OCI-LY1 (cell line): ENCODE results near the gene TNFRSF21.

Source experiments
- H2AFZ ChIP-seq: fragments of 200-600 bp; sonication (generic), shearing (Covaris generic); 2 replicates; pipeline ENCODE4 v1.6.0; 2014; ENCODE audit warnings: antibody characterized with exemption, mild to moderate bottlenecking, low read length
- H3F3A ChIP-seq: fragments of 200-600 bp; sonication (generic), shearing (Covaris generic); 2 replicates; pipeline ENCODE4 v1.6.0; 2014; ENCODE audit warnings: mild to moderate bottlenecking, antibody characterized with exemption, low read length, moderate library complexity; ENCODE audit not compliant: insufficient read depth
- H3K27ac ChIP-seq: fragments of 200-600 bp; sonication (generic); 2 replicates; pipeline ENCODE4 v1.5.1; 2014; ENCODE audit warnings: low read length, mixed run types, mild to moderate bottlenecking, low read depth; ENCODE audit not compliant: poor library complexity, severe bottlenecking
- H3K27me3 ChIP-seq: fragments of 200-600 bp; sonication (generic); 2 replicates; pipeline ENCODE4 v1.6.0; 2014; ENCODE audit warnings: antibody characterized with exemption, mild to moderate bottlenecking, low read length, moderate library complexity; ENCODE audit not compliant: insufficient read depth
- H3K36me3 ChIP-seq: fragments of 200-600 bp; sonication (generic); 2 replicates; pipeline ENCODE4 v1.6.1; 2014; ENCODE audit warnings: mild to moderate bottlenecking, antibody characterized with exemption, low read length, moderate library complexity, mixed read lengths; ENCODE audit not compliant: insufficient read depth
- H3K4me1 ChIP-seq: fragments of 200-600 bp; sonication (generic); 2 replicates; pipeline ENCODE4 v1.5.1; 2014; ENCODE audit warnings: mild to moderate bottlenecking, low read length, moderate library complexity; ENCODE audit not compliant: insufficient read depth, severe bottlenecking
- H3K4me2 ChIP-seq: fragments of 200-600 bp; sonication (generic), shearing (Covaris generic); 2 replicates; pipeline ENCODE4 v1.6.1; 2014; ENCODE audit warnings: low read length
- H3K4me3 ChIP-seq: fragments of 200-600 bp; sonication (generic); 2 replicates; pipeline ENCODE4 v1.5.1; 2014; ENCODE audit warnings: low read length, low read depth, mild to moderate bottlenecking, mixed read lengths; ENCODE audit not compliant: poor library complexity, severe bottlenecking
- H3K79me2 ChIP-seq: fragments of 200-600 bp; shearing (Covaris generic); 2 replicates; pipeline ENCODE4 v1.6.1; 2016; ENCODE audit warnings: mixed run types, low read length, mixed read lengths; ENCODE audit not compliant: insufficient read depth
- H3K9ac ChIP-seq: fragments of 200-600 bp; sonication (generic), shearing (Covaris generic); 2 replicates; pipeline ENCODE4 v1.6.1; 2014; ENCODE audit warnings: mild to moderate bottlenecking, low read length, mixed read lengths
- H3K9me2 ChIP-seq: fragments of 200-600 bp; sonication (generic), shearing (Covaris generic); 2 replicates; pipeline ENCODE4 v1.6.1; 2014; ENCODE audit warnings: low read depth, mild to moderate bottlenecking, low read length, mixed read lengths
- H3K9me3 ChIP-seq: fragments of 200-600 bp; shearing (Covaris generic); 2 replicates; pipeline ENCODE4 v1.6.1; 2014; ENCODE audit warnings: low read length, mixed read lengths
- H4K20me1 ChIP-seq: fragments of 200-600 bp; sonication (generic), shearing (Covaris generic); 2 replicates; pipeline ENCODE4 v1.6.0; 2016; ENCODE audit warnings: mild to moderate bottlenecking, low read length; ENCODE audit not compliant: insufficient read depth
- EZH2 ChIP-seq: fragments of 200-600 bp; sonication (generic), shearing (Covaris generic); IDR thresholded peaks from 2 replicates; pipeline ENCODE4 v1.8.0; 2017; ENCODE audit warnings: borderline replicate concordance, mixed run types, mild to moderate bottlenecking, antibody characterized with exemption, low read length, moderate library complexity, mixed read lengths
- TF ChIP-seq, protein P1 (sequence below): fragments of 200-600 bp; sonication (generic), shearing (Covaris generic); IDR thresholded peaks from 2 replicates; pipeline ENCODE4 v1.5.1; 2017; ENCODE audit warnings: mild to moderate bottlenecking, antibody characterized with exemption, low read length, moderate library complexity, mixed read lengths

Gene TNFRSF21

GRCh38 chr6:47258724-47259347 lies 50.9 kb downstream of the TNFRSF21 start:
- H3K36me3 ChIP-seq, result no peaks in the 10 kb centered on the region
- H3K4me3 ChIP-seq, result no peak overlapping the region
- TF ChIP-seq EZH2, result no peak
- TF ChIP-seq, protein P1, sequence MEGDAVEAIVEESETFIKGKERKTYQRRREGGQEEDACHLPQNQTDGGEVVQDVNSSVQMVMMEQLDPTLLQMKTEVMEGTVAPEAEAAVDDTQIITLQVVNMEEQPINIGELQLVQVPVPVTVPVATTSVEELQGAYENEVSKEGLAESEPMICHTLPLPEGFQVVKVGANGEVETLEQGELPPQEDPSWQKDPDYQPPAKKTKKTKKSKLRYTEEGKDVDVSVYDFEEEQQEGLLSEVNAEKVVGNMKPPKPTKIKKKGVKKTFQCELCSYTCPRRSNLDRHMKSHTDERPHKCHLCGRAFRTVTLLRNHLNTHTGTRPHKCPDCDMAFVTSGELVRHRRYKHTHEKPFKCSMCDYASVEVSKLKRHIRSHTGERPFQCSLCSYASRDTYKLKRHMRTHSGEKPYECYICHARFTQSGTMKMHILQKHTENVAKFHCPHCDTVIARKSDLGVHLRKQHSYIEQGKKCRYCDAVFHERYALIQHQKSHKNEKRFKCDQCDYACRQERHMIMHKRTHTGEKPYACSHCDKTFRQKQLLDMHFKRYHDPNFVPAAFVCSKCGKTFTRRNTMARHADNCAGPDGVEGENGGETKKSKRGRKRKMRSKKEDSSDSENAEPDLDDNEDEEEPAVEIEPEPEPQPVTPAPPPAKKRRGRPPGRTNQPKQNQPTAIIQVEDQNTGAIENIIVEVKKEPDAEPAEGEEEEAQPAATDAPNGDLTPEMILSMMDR, result no peak
- H3K4me1 ChIP-seq, result no peaks in the 10 kb centered on the region
- no peaks in the 10 kb centered on the region for H3K9me2 ChIP-seq
- no peaks in the 10 kb centered on the region for H3K27me3 ChIP-seq
- H3K79me2 ChIP-seq, result no peaks in the 10 kb centered on the region
- H3F3A ChIP-seq, result no peaks in the 10 kb centered on the region
- H3K27ac ChIP-seq, result no peak overlapping the region
- no peak overlapping the region for H3K4me2 ChIP-seq
- no peak overlapping the region for H3K9ac ChIP-seq
- no peaks in the 10 kb centered on the region for H3K9me3 ChIP-seq
- no peak overlapping the region for H2AFZ ChIP-seq
- no peaks in the 10 kb centered on the region for H4K20me1 ChIP-seq

GRCh38 chr6:47256981-47257730 lies 52.5 kb downstream of the TNFRSF21 start:
- Histone ChIP-seq H3K9me3 (no peaks in the 10 kb centered on the region), H3K79me2 (no peaks in the 10 kb centered on the region), H3K9ac (no peak overlapping the region), H3F3A (no peaks in the 10 kb centered on the region), H4K20me1 (no peaks in the 10 kb centered on the region), H3K4me3 (no peak overlapping the region), H3K4me1 (peaks cover 10% of the 10 kb centered on the region), H3K27me3 (no peaks in the 10 kb centered on the region), H3K9me2 (no peaks in the 10 kb centered on the region), H3K27ac (no peak overlapping the region), H2AFZ (no peak overlapping the region), H3K4me2 (no peak overlapping the region), H3K36me3 (no peaks in the 10 kb centered on the region)
- TF ChIP-seq EZH2, result no peak
- TF ChIP-seq, protein P1, result no peak

DNA sequence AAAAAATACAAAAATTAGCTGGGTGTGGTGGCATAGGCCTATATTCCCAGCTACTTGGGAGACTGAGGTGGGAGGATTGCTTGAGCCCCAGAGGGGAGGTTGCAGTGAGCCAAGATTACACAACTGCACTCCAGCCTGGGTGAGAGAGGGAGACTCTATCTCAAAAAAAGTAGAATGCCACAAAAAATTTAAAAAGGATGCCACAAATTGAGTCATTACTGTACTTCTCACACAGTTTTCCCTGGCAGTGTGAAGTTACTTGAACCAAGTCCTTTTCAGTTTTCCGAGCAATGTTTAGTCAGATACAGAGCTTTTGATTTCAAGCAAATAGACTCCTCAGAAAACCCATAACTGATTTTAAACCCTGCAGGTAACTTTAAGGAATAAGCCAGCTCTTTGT lies 53.3 kb downstream of the TNFRSF21 start:
- H3K79me2 ChIP-seq, result no peaks in the 10 kb centered on the region
- no peak overlapping the region for H3K4me2 ChIP-seq
- H4K20me1 ChIP-seq, result no peaks in the 10 kb centered on the region
- no peak overlapping the region for H3K27ac ChIP-seq
- TF ChIP-seq EZH2, result no peak
- TF ChIP-seq, protein P1, result no peak
- peaks cover 18% of the 10 kb centered on the region for H3K4me1 ChIP-seq
- H3F3A ChIP-seq, result no peaks in the 10 kb centered on the region
- no peaks in the 10 kb centered on the region for H3K27me3 ChIP-seq
- H3K4me3 ChIP-seq, result no peak overlapping the region
- no peak overlapping the region for H3K9ac ChIP-seq
- H3K9me3 ChIP-seq, result no peaks in the 10 kb centered on the region
- no peaks in the 10 kb centered on the region for H3K36me3 ChIP-seq
- H2AFZ ChIP-seq, result no peak overlapping the region
- no peaks in the 10 kb centered on the region for H3K9me2 ChIP-seq
